ENCODE results near the gene GREB1. TPM values are rescaled to one million over a fixed set of nuclear protein-coding genes. Genes with fewer than 3 reads are reported as not detected.

The GREB1 gene
- total RNA-seq, 4 donors from 2014 or later: 0.20 to 2.6 (median 1.5) TPM

DNA sequence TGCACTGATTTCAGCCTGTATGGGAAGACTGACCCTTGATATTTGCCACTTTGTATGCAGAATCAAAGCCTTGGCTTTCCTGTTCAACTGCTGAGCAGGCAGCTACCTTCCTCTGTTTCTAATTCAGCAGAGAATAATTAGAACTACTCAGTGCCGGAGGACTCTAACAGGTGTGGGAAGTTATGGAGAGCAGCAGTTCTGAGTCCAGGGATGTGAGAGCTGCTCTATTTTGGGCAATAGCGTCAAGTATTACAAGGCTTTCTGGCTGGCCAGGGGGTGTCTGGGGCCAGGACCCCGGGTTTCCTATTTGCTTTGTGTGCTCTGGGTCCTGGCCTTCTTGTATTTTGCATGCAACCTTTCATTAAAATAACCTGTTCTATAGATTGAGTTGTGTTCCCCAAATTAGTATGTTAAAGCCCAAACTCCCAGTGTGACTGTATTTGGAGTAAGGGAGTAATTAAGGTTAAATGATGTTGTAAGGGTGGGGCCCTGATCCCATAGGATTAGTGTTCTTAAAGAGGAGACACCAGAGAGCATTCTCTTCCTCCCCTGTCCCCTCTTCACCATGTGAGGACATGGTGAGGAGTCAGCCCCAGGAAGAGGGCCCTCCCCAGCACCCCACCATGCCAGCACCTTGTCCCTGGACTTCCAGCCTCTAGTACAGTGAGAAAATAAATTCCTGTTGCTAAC, 141.7 kb downstream of the GREB1 start:
- intact Hi-C loops (cut with DNase I; ENCODE audit: low total_unique reads): no loop called here
- no peaks in the 10 kb centered on the region for H3K4me1 ChIP-seq
- H3K36me3 ChIP-seq: no peaks in the 10 kb centered on the region
- WGBS, 2 donors (ENCODE audit: low coverage in 1 of 2): 76% methylated on average over 3 of the region's 3 CpGs; no CpG with 5 or more reads in 1 of the 2 donors
- H3K9me3 ChIP-seq: no peaks in the 10 kb centered on the region
- no peak overlapping the region for H3K27ac ChIP-seq
- H3K4me3 ChIP-seq: no peak overlapping the region
- in situ Hi-C loops (cut with MboI; ENCODE audit: low pct_ligation_motif_present in 1 of 4, low pct_unique_long_range_greater_than_20kb in 1 of 4, low sequenced_read_pairs in 3 of 4): no loop called here
- no peak for DNase-seq
- H3K27me3 ChIP-seq: peaks cover 21% of the 10 kb centered on the region
- TF ChIP-seq, protein P1, sequence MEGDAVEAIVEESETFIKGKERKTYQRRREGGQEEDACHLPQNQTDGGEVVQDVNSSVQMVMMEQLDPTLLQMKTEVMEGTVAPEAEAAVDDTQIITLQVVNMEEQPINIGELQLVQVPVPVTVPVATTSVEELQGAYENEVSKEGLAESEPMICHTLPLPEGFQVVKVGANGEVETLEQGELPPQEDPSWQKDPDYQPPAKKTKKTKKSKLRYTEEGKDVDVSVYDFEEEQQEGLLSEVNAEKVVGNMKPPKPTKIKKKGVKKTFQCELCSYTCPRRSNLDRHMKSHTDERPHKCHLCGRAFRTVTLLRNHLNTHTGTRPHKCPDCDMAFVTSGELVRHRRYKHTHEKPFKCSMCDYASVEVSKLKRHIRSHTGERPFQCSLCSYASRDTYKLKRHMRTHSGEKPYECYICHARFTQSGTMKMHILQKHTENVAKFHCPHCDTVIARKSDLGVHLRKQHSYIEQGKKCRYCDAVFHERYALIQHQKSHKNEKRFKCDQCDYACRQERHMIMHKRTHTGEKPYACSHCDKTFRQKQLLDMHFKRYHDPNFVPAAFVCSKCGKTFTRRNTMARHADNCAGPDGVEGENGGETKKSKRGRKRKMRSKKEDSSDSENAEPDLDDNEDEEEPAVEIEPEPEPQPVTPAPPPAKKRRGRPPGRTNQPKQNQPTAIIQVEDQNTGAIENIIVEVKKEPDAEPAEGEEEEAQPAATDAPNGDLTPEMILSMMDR (IDR thresholded peaks at IDR 0.05): no peak
- TF ChIP-seq POLR2AphosphoS5 (IDR thresholded peaks at IDR 0.05) (no peak), EP300 (IDR thresholded peaks at IDR 0.05; ENCODE audit: low read depth) (no peak), POLR2A (IDR thresholded peaks at IDR 0.05) (no peak)

DNA sequence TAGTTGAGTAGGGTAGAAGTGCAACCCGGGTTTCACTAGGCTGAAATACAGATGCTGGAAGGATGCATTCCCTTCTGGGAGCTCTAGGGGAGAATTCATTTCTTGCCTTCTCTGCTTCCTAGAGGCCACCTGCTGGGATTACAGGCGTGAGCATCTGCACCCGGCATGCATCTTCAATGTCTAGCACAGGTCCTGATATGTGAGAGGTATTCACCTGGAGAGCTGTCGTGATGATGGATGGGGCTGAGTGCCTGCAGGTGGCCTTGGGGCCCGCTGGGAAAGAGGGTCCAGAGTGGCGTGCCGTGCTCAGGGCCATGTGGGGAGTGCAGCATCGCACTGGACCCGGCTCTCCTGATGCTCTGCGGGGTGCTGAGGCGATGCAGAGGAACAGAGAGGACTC, 142.8 kb downstream of the GREB1 start:
- no peaks in the 10 kb centered on the region for H3K9me3 ChIP-seq
- intact Hi-C loops (cut with DNase I; ENCODE audit: low total_unique reads) (no loop called here), in situ Hi-C loops (cut with MboI; ENCODE audit: low pct_ligation_motif_present in 1 of 4, low pct_unique_long_range_greater_than_20kb in 1 of 4, low sequenced_read_pairs in 3 of 4) (no loop called here)
- no peaks in the 10 kb centered on the region for H3K4me1 ChIP-seq
- H3K36me3 ChIP-seq: no peaks in the 10 kb centered on the region
- H3K27ac ChIP-seq: no peak overlapping the region
- peaks cover 20% of the 10 kb centered on the region for H3K27me3 ChIP-seq
- 61% methylated on average over 11 of the region's 11 CpGs; no CpG with 5 or more reads in 1 of the 2 donors for WGBS, 2 donors (ENCODE audit: low coverage in 1 of 2)
- no peak for DNase-seq
- H3K4me3 ChIP-seq: no peak overlapping the region
- TF ChIP-seq EP300 (IDR thresholded peaks at IDR 0.05; ENCODE audit: low read depth) (no peak), POLR2AphosphoS5 (IDR thresholded peaks at IDR 0.05) (no peak)
- TF ChIP-seq, protein P1 (IDR thresholded peaks at IDR 0.05): no peak

DNA sequence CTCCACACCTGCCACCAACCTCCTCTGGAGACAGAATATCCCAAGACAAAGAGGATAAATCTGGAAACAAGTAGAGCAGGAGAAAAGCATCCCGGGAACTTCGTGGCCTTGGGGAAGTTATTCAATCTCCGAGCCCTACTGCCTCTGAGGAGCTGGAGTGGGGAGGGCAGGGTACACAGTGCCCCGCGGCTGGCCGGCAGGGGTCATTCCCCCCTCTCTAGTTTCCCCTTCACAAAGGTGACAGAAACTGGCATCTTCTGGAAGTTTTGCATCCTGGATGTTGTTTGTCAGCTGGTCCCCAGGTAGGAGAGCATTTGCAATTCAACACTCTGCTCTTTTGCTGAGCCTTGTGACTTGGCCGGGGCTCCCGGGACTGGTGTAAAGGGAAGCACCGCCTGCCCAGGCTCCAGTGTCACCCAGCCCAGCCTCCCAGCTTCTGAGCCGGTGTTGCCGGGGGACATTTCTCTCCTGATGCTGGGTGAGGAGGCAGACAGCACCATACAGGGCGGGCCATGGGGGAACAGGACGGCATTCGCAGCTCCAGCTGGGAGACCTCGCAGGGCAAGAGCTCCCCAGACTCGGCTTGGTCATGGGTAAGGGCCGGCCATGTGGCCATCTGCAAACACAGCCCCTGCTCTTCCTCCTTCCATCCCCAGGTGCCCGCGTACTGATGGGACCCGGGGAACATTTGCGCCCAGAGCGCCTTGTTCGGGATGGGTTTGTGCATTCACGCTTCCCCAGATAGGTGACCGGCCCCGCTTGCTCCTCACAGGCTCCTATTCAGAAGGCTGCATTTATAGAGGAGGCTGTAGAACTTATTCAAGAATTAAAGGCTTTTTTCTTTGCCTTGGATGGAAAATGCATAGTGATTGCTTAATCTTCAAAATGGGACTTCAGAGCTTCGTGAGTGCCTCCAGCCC, 143.6 kb downstream of the GREB1 start:
- no peaks in the 10 kb centered on the region for H3K9me3 ChIP-seq
- H3K27me3 ChIP-seq: peaks cover 20% of the 10 kb centered on the region
- in situ Hi-C loops (cut with MboI; ENCODE audit: low pct_ligation_motif_present in 1 of 4, low pct_unique_long_range_greater_than_20kb in 1 of 4, low sequenced_read_pairs in 3 of 4): no loop called here
- no peak overlapping the region for H3K4me3 ChIP-seq
- intact Hi-C loops (cut with DNase I; ENCODE audit: low total_unique reads): no loop called here
- H3K27ac ChIP-seq: no peak overlapping the region
- DNase-seq: no peak
- H3K36me3 ChIP-seq: no peaks in the 10 kb centered on the region
- TF ChIP-seq, protein P1 (IDR thresholded peaks at IDR 0.05): no peak
- TF ChIP-seq POLR2A (IDR thresholded peaks at IDR 0.05) (no peak), EP300 (IDR thresholded peaks at IDR 0.05; ENCODE audit: low read depth) (no peak), POLR2AphosphoS5 (IDR thresholded peaks at IDR 0.05) (no peak)
- 56% methylated on average over 27 of the region's 27 CpGs; no CpG with 5 or more reads in 1 of the 2 donors for WGBS, 2 donors (ENCODE audit: low coverage in 1 of 2)
- H3K4me1 ChIP-seq: no peaks in the 10 kb centered on the region

DNA sequence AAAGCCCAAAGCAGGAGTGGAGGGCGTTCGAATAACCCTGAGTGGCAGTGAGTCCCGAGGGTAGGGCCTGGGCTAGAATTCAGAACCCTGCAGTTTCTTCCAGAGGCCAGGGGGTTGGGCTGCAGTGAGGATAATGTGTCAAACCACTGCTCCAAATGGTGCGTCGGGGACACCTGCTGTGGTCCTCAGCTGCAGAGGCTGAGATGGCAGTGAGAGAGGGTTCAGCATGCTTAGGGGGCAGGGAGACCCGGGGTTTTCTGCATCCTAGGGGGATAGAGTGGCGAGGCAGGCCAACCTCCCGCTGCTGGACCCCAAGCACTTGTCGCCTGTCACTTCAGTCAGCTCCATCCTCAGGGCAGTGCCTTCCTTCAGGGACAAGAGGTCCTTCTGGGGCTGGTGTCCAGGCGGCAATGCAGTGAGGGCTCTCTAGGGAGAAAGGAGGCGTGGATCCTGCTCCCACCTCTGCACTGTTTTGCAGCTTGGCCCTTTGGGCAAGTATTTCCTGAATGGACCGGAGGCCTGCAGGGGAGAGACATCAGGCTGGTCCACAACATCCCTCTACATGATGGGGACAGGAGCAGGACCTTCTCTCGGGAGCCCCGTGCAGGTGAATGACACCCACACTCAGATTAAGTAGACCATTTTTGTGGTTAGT, 144.6 kb downstream of the GREB1 start:
- 80% methylated on average over 13 of the region's 14 CpGs; no CpG with 5 or more reads in 1 of the 2 donors for WGBS, 2 donors (ENCODE audit: low coverage in 1 of 2)
- intact Hi-C loops (cut with DNase I; ENCODE audit: low total_unique reads): no loop called here
- Histone ChIP-seq H3K4me3 (no peak overlapping the region), H3K27me3 (peaks cover 26% of the 10 kb centered on the region), H3K36me3 (no peaks in the 10 kb centered on the region), H3K9me3 (no peaks in the 10 kb centered on the region), H3K27ac (no peak overlapping the region), H3K4me1 (no peaks in the 10 kb centered on the region)
- in situ Hi-C loops (cut with MboI; ENCODE audit: low pct_ligation_motif_present in 1 of 4, low pct_unique_long_range_greater_than_20kb in 1 of 4, low sequenced_read_pairs in 3 of 4): no loop called here
- TF ChIP-seq, protein P1 (IDR thresholded peaks at IDR 0.05): no peak
- no peak for DNase-seq
